IMR-90 (cell line): Measurements from ENCODE around the gene SNRK. TPM values are rescaled to one million over a fixed set of nuclear protein-coding genes. Genes with fewer than 3 reads are reported as not detected.

Experiments
- ATAC-seq: fragments of 200-7000 bp; cut with Tn5 transposase; 2 replicates; pipeline ENCODE4 v1.9.1; 2020; ENCODE audit warnings: low read depth, mild to moderate bottlenecking, moderate library complexity
- BruUV-seq: library from RNA; stranded (reverse); fragments of 400-500 nt; replicated peaks from 2 replicates; lab custom pipeline; 2021; lab: Mats Ljungman, UMichigan
- CTCF ChIA-PET: fragments of 300-600 bp; formaldehyde crosslinking; extraction: SDS; loops from one replicate; lab custom pipeline; 2021; ENCODE audit warnings: antibody characterized with exemption; lab: Yijun Ruan, JAX
- POLR2A ChIA-PET: fragments of 300-600 bp; sonication (Branson Sonifier 250); formaldehyde crosslinking; loops from one replicate; lab custom pipeline; 2022; ENCODE audit warnings: antibody characterized with exemption; ENCODE audit not compliant: unreplicated experiment; lab: Charles Lee
- DNase-seq: peaks from one replicate; pipeline ENCODE4 v3.0.0; 2013
- H2AFZ ChIP-seq: replicated peaks from 2 replicates; pipeline ENCODE3; 2013; ENCODE audit warnings: low read length, mild to moderate bottlenecking; ENCODE audit not compliant: poor library complexity
- H2AK5ac ChIP-seq: 2 replicates; pipeline ENCODE4 v1.6.1; 2013; ENCODE audit warnings: low read depth, low read length, inconsistent platforms
- H2AK9ac ChIP-seq: replicated peaks from 2 replicates; pipeline ENCODE3; 2013; ENCODE audit warnings: mild to moderate bottlenecking, low read depth, low read length, moderate library complexity; ENCODE audit not compliant: poor library complexity
- H2BK120ac ChIP-seq: 2 replicates; pipeline ENCODE4 v1.6.1; 2013; ENCODE audit warnings: low read depth, low read length, inconsistent platforms
- H2BK15ac ChIP-seq: 3 replicates; pipeline ENCODE4 v1.6.1; 2013; ENCODE audit warnings: low read depth, low read length, inconsistent platforms
- H2BK20ac ChIP-seq: 2 replicates; pipeline ENCODE4 v1.6.1; 2013; ENCODE audit warnings: low read depth, mild to moderate bottlenecking, inconsistent platforms, low read length, moderate library complexity
- H2BK5ac ChIP-seq: 2 replicates; pipeline ENCODE4 v1.6.1; 2013; ENCODE audit warnings: mild to moderate bottlenecking, low read depth, low read length, inconsistent platforms; ENCODE audit not compliant: poor library complexity, severe bottlenecking
- H3K14ac ChIP-seq: replicated peaks from 2 replicates; pipeline ENCODE4 v1.6.1; 2013; ENCODE audit warnings: low read depth, low read length, inconsistent platforms
- H3K18ac ChIP-seq: 2 replicates; pipeline ENCODE4 v1.6.1; 2013; ENCODE audit warnings: low read depth, low read length, control low read depth
- H3K23ac ChIP-seq: 2 replicates; pipeline ENCODE4 v1.6.1; 2013; ENCODE audit warnings: low read depth, low read length, inconsistent platforms
- H3K27ac ChIP-seq: 2 replicates; pipeline ENCODE4 v1.5.1; 2013; ENCODE audit warnings: mild to moderate bottlenecking, control low read depth, low read length; ENCODE audit not compliant: insufficient read depth
- H3K27me3 ChIP-seq: 2 replicates; pipeline ENCODE4 v1.6.1; 2013; ENCODE audit warnings: low read length; ENCODE audit not compliant: control insufficient read depth, insufficient read depth
- H3K36me3 ChIP-seq: 2 replicates; pipeline ENCODE4 v1.6.1; 2013; ENCODE audit warnings: low read length, mixed read lengths; ENCODE audit not compliant: control insufficient read depth, insufficient read depth
- H3K4ac ChIP-seq: 2 replicates; pipeline ENCODE4 v1.6.1; 2013; ENCODE audit warnings: low read depth, low read length, inconsistent platforms
- H3K4me1 ChIP-seq: 2 replicates; pipeline ENCODE4 v1.6.1; 2013; ENCODE audit warnings: low read length, mixed read lengths; ENCODE audit not compliant: control insufficient read depth, insufficient read depth
- H3K4me2 ChIP-seq: 2 replicates; pipeline ENCODE4 v1.6.1; 2013; ENCODE audit warnings: low read depth, mild to moderate bottlenecking, control low read depth, low read length, moderate library complexity
- H3K4me3 ChIP-seq: 2 replicates; pipeline ENCODE4 v1.5.1; 2013; ENCODE audit warnings: low read depth, mild to moderate bottlenecking, control low read depth, low read length, moderate library complexity; ENCODE audit not compliant: insufficient read depth
- H3K56ac ChIP-seq: 2 replicates; pipeline ENCODE4 v1.6.1; 2013; ENCODE audit warnings: low read length, inconsistent platforms; ENCODE audit not compliant: insufficient read depth; ENCODE audit errors: extremely low read depth
- H3K79me1 ChIP-seq, 2 experiments: 2 replicates each; pipeline ENCODE4 v1.6.1; 2013; ENCODE audit warnings: low read length in 2 of 2, inconsistent platforms in 1 of 2, low read depth in 1 of 2
- H3K9ac ChIP-seq: 2 replicates; pipeline ENCODE4 v1.6.1; 2013; ENCODE audit warnings: low read depth, low read length, control low read depth
- H3K9me1 ChIP-seq: 2 replicates; pipeline ENCODE4 v1.6.1; 2013; ENCODE audit warnings: low read length, inconsistent platforms; ENCODE audit not compliant: insufficient read depth
- H3K9me3 ChIP-seq: 2 replicates; pipeline ENCODE4 v1.6.1; 2013; ENCODE audit warnings: low read length; ENCODE audit not compliant: control insufficient read depth, insufficient read depth
- H4K20me1 ChIP-seq: 2 replicates; pipeline ENCODE4 v1.6.1; 2013; ENCODE audit warnings: low read length, inconsistent platforms; ENCODE audit not compliant: insufficient read depth
- H4K5ac ChIP-seq: 2 replicates; pipeline ENCODE4 v1.6.1; 2013; ENCODE audit warnings: mild to moderate bottlenecking, low read depth, low read length, control low read depth
- H4K8ac ChIP-seq, 2 experiments: 2 replicates each; pipeline ENCODE4 v1.6.1; 2013; ENCODE audit warnings: low read depth in 2 of 2, low read length in 2 of 2, control low read depth in 1 of 2, inconsistent platforms in 1 of 2
- H4K91ac ChIP-seq: 2 replicates; pipeline ENCODE4 v1.6.1; 2013; ENCODE audit warnings: low read depth, low read length, inconsistent platforms; ENCODE audit not compliant: insufficient read depth
- BHLHE40 ChIP-seq: fragments of 150-350 bp; IDR thresholded peaks from 2 replicates; pipeline ENCODE4 v1.6.1; 2016; ENCODE audit warnings: mild to moderate bottlenecking, low read depth, low read length
- CEBPB ChIP-seq: IDR thresholded peaks from 2 replicates; pipeline ENCODE4 v1.6.1; 2012; ENCODE audit warnings: low read depth, low read length, improper control_type of control experiment
- CHD1 ChIP-seq: IDR thresholded peaks from 2 replicates; pipeline ENCODE4 v1.6.1; 2012; ENCODE audit warnings: low read depth, low read length, improper control_type of control experiment
- MAFK ChIP-seq: IDR thresholded peaks from 2 replicates; pipeline ENCODE4 v1.6.1; 2012; ENCODE audit warnings: low read depth, low read length, improper control_type of control experiment
- MAZ ChIP-seq: IDR thresholded peaks from 2 replicates; pipeline ENCODE4 v1.6.1; 2012; ENCODE audit warnings: low read depth, mild to moderate bottlenecking, low read length, improper control_type of control experiment, moderate library complexity, borderline replicate concordance
- POLR2A ChIP-seq: IDR thresholded peaks from 2 replicates; pipeline ENCODE4 v1.6.1; 2012; ENCODE audit warnings: mild to moderate bottlenecking, low read depth, low read length
- RCOR1 ChIP-seq: IDR thresholded peaks from 2 replicates; pipeline ENCODE4 v1.6.1; 2012; ENCODE audit warnings: mild to moderate bottlenecking, low read length, improper control_type of control experiment; ENCODE audit not compliant: insufficient replicate concordance
- RFX5 ChIP-seq: IDR thresholded peaks from 2 replicates; pipeline ENCODE4 v1.8.0; 2012; ENCODE audit warnings: low read depth, mild to moderate bottlenecking, low read length, moderate library complexity
- SMC3 ChIP-seq: fragments of 150-350 bp; IDR thresholded peaks from 2 replicates; pipeline ENCODE4 v1.6.1; 2016; ENCODE audit warnings: low read depth, mild to moderate bottlenecking, antibody characterized with exemption, low read length, moderate library complexity
- WGBS, 2 experiments: methylation state at CpG; one replicate each; pipeline versions ENCODE4 v1.1.5 to v1.1.7; 2013; ENCODE audit warnings: missing lambda C conversion rate in 2 of 2; ENCODE audit not compliant: insufficient read length in 1 of 2; ENCODE audit errors: extremely low coverage in 2 of 2; 5-methylcytosine and 5-hydroxymethylcytosine counted together
- dilution Hi-C: fragments of 300-500 bp; cut with HindIII; formaldehyde crosslinking; loops from one replicate; pipeline ENCODE4 v1.14.3; 2018; ENCODE audit warnings: low sequenced_read_pairs; ENCODE audit not compliant: unreplicated experiment
- in situ Hi-C: fragments of 300-500 bp; cut with MboI; formaldehyde crosslinking; loops from 3 replicates; pipeline ENCODE4 v1.14.3; 2019; ENCODE audit warnings: low sequenced_read_pairs, inconsistent platforms, mixed read lengths
- intact Hi-C: fragments of 100-400 bp; cut with micrococcal nuclease; formaldehyde crosslinking; loops from 2 replicates; pipeline ENCODE4 v1.10.0; 2022
- polyA plus RNA-seq, 3 experiments: library from polyadenylated mRNA; depleted of rRNA; stranded (reverse); fragments of >200 nt; gene quantifications; 2 replicates each; pipeline ENCODE4 v1.2.3, GENCODE V29; 2012; ENCODE audit warnings: low replicate concordance in 1 of 3
- total RNA-seq: library from RNA; depleted of rRNA; stranded (reverse); fragments of >200 nt; gene quantifications from 2 replicates; pipeline ENCODE4 v1.2.3, GENCODE V29; 2012
- TF ChIP-seq, protein P1 (sequence below): fragments of 150-350 bp; IDR thresholded peaks from 2 replicates; pipeline ENCODE4 v1.6.1; 2016; ENCODE audit warnings: low read depth, mild to moderate bottlenecking, low read length, moderate library complexity, borderline replicate concordance
- TF ChIP-seq, protein P2 (sequence below): conservative IDR thresholded peaks from 2 replicates; pipeline ENCODE4 v1.5.1; 2012; ENCODE audit warnings: mild to moderate bottlenecking, low read depth, low read length, improper control_type of control experiment
- TF ChIP-seq, protein P3 (sequence below): fragments of 150-350 bp; IDR thresholded peaks from 2 replicates; pipeline ENCODE4 v1.6.1; 2017; ENCODE audit warnings: mild to moderate bottlenecking, antibody characterized with exemption, low read length, low read depth

The SNRK gene
- total and polyA plus RNA-seq, 2 of the 4 experiments (the other 2 are of a cell fraction), result 4.7 to 23.1 TPM

DNA sequence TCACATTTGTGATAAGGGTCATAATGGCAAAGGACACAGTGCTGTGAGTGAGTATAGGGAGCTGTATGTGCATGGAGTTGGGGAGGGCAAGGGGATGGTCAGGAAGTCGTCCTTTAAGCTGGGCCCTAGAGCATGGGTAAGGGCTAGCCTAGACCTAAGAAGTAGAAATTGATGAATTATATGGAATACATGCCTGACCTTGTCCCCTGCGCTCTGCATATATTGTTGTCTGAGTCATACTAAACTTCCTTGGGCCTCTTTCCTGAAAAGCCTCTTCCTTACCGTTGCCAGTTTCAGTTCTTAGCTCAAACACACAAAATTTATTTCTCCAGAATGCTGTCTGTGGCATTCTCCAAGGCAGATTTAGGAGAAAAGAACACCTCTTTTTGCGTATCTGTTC, 4.6 kb downstream of the SNRK start:
- intact Hi-C loops, result no loop called here
- no peak overlapping the region for H2BK120ac ChIP-seq
- H2AK5ac ChIP-seq, result peak overlapping the region; percentile 72; the same call in 1 of the 2 replicates
- no peaks in the 10 kb centered on the region for H3K9me3 ChIP-seq
- H4K91ac ChIP-seq, result no peak overlapping the region
- H3K4ac ChIP-seq, result peak overlapping the region; percentile 43
- dilution Hi-C loops, result no loop called here
- no peak overlapping the region; the same call in 1 of the 2 replicates for H4K5ac ChIP-seq
- H3K36me3 ChIP-seq, result peaks cover 8% of the 10 kb centered on the region; the same call in 1 of the 2 replicates
- in situ Hi-C loops, result no loop called here
- peak overlapping the region; percentile 66 for H3K18ac ChIP-seq
- no peak overlapping the region for H3K9ac ChIP-seq
- no peak overlapping the region for H2AFZ ChIP-seq
- WGBS, 2 experiments, result no CpG with 5 or more reads among the region's 4 CpGs
- ChIA-PET POLR2A (no interaction called here), CTCF (no interaction called here)
- no peak overlapping the region for H2BK15ac ChIP-seq
- peaks cover 15% of the 10 kb centered on the region for H3K4me1 ChIP-seq
- peaks cover 31% of the 10 kb centered on the region for H3K9me1 ChIP-seq
- H2AK9ac ChIP-seq, result no peak overlapping the region
- no peak overlapping the region for H3K4me3 ChIP-seq
- no peak for ATAC-seq
- H2BK20ac ChIP-seq, result no peak overlapping the region
- TF ChIP-seq, protein P1, sequence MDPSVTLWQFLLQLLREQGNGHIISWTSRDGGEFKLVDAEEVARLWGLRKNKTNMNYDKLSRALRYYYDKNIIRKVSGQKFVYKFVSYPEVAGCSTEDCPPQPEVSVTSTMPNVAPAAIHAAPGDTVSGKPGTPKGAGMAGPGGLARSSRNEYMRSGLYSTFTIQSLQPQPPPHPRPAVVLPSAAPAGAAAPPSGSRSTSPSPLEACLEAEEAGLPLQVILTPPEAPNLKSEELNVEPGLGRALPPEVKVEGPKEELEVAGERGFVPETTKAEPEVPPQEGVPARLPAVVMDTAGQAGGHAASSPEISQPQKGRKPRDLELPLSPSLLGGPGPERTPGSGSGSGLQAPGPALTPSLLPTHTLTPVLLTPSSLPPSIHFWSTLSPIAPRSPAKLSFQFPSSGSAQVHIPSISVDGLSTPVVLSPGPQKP, result no peak
- TF ChIP-seq CEBPB, result no peak
- TF ChIP-seq RCOR1, result no peak
- no peak for TF ChIP-seq BHLHE40
- no peak for TF ChIP-seq RFX5
- no peak for TF ChIP-seq SMC3
- TF ChIP-seq, protein P2, sequence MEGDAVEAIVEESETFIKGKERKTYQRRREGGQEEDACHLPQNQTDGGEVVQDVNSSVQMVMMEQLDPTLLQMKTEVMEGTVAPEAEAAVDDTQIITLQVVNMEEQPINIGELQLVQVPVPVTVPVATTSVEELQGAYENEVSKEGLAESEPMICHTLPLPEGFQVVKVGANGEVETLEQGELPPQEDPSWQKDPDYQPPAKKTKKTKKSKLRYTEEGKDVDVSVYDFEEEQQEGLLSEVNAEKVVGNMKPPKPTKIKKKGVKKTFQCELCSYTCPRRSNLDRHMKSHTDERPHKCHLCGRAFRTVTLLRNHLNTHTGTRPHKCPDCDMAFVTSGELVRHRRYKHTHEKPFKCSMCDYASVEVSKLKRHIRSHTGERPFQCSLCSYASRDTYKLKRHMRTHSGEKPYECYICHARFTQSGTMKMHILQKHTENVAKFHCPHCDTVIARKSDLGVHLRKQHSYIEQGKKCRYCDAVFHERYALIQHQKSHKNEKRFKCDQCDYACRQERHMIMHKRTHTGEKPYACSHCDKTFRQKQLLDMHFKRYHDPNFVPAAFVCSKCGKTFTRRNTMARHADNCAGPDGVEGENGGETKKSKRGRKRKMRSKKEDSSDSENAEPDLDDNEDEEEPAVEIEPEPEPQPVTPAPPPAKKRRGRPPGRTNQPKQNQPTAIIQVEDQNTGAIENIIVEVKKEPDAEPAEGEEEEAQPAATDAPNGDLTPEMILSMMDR, result no peak
- TF ChIP-seq, protein P3, sequence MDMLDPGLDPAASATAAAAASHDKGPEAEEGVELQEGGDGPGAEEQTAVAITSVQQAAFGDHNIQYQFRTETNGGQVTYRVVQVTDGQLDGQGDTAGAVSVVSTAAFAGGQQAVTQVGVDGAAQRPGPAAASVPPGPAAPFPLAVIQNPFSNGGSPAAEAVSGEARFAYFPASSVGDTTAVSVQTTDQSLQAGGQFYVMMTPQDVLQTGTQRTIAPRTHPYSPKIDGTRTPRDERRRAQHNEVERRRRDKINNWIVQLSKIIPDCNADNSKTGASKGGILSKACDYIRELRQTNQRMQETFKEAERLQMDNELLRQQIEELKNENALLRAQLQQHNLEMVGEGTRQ, result no peak
- no peak for TF ChIP-seq POLR2A
- TF ChIP-seq MAFK, result no peak
- no peak for TF ChIP-seq MAZ
- TF ChIP-seq CHD1, result no peak
- peak overlapping the region in 1 of 2 experiments; percentile 68; a peak in 2 of 4 replicates for H4K8ac ChIP-seq
- no peaks in the 10 kb centered on the region for H3K27me3 ChIP-seq
- peak overlapping the region; percentile 57; the same call in 1 of the 2 replicates for H3K23ac ChIP-seq
- peak overlapping the region; percentile 55 for H3K4me2 ChIP-seq
- peaks cover 61% of the 10 kb centered on the region for H4K20me1 ChIP-seq
- H3K79me1 ChIP-seq, result peaks cover 32 to 65% of the 10 kb centered on the region in 2 experiments; a peak in 3 of 4 replicates
- H2BK5ac ChIP-seq, result peak overlapping the region; percentile 37
- peak; percentile 42 for DNase-seq
- peak overlapping the region; percentile 62 for H3K14ac ChIP-seq
- no peak overlapping the region for H3K56ac ChIP-seq
- H3K27ac ChIP-seq, result peak overlapping the region; percentile 66; the same call in 1 of the 2 replicates
- no TSS peak for BruUV-seq
